Uterus (tissue), 4 donors: ENCODE measurements around the gene RFX4. TPM values are rescaled to one million over a fixed set of nuclear protein-coding genes. Genes with fewer than 3 reads are reported as not detected.

Source experiments
- DNase-seq, 2 donors: peaks; one replicate each; pipeline ENCODE4 v3.0.0-alpha.2; 2019 to 2020
- H3K27ac ChIP-seq, 2 donors: fragments of 200-600 bp; sonication (generic); 1 replicate in 1 of 2; 2 replicates in 1 of 2; pipeline ENCODE4 v1.5.1; 2016 to 2018
- H3K27me3 ChIP-seq, 2 donors: fragments of 200-600 bp; sonication (generic); one replicate each; pipeline ENCODE4 v1.5.1; 2018 to 2019; ENCODE audit warnings: control low read depth in 1 of 2
- H3K36me3 ChIP-seq, 2 donors: fragments of 200-600 bp; sonication (generic); one replicate each; pipeline ENCODE4 v1.5.1; 2019; ENCODE audit warnings: control low read depth in 1 of 2
- H3K4me1 ChIP-seq, 2 donors: fragments of 200-600 bp; sonication (generic); one replicate each; pipeline ENCODE4 v1.5.1; 2018 to 2019; ENCODE audit warnings: control low read depth in 1 of 2
- H3K4me3 ChIP-seq, 2 donors: fragments of 200-600 bp; sonication (generic); 1 replicate in 1 of 2; 2 replicates in 1 of 2; pipeline ENCODE4 v1.5.1; 2018 to 2019; ENCODE audit warnings: mild to moderate bottlenecking in 1 of 2
- H3K9me3 ChIP-seq, 2 donors: fragments of 200-600 bp; sonication (generic); one replicate each; pipeline ENCODE4 v1.5.1; 2019; ENCODE audit warnings: control low read depth in 1 of 2
- POLR2A ChIP-seq, 2 donors: fragments of 450-650 bp; IDR thresholded peaks; one replicate each; pipeline ENCODE4 v1.6.1; 2016; ENCODE audit warnings: antibody characterized with exemption in 2 of 2, mild to moderate bottlenecking in 1 of 2, moderate library complexity in 1 of 2
- intact Hi-C: fragments of 100-400 bp; cut with DNase I; formaldehyde crosslinking; loops from one replicate; pipeline ENCODE4 v1.15.1; 2023; ENCODE audit warnings: low total_unique reads
- total RNA-seq, 4 donors: library from RNA; depleted of rRNA in 3 of 4; stranded (reverse); fragments of >200 nt in 3 of 4; gene quantifications; one replicate each; pipeline versions ENCODE4 v1.1.0 to v1.2.4, GENCODE V29; 2014 to 2023
- TF ChIP-seq, protein P1 (sequence below), 4 experiments: fragments of 200-600 bp in 2 of 4; fragments of 450-650 bp in 2 of 4; sonication (generic) in 2 of 4; IDR thresholded peaks; one replicate each; pipeline ENCODE4 v1.5.1; 2016 to 2019; ENCODE audit warnings: antibody characterized with exemption in 4 of 4, mild to moderate bottlenecking in 2 of 4, moderate library complexity in 1 of 4
- donor health status: DM: yes; HTN: yes; CAD: no.

The RFX4 gene
- total RNA-seq, 4 donors from 2014 or later, result not detected

DNA sequence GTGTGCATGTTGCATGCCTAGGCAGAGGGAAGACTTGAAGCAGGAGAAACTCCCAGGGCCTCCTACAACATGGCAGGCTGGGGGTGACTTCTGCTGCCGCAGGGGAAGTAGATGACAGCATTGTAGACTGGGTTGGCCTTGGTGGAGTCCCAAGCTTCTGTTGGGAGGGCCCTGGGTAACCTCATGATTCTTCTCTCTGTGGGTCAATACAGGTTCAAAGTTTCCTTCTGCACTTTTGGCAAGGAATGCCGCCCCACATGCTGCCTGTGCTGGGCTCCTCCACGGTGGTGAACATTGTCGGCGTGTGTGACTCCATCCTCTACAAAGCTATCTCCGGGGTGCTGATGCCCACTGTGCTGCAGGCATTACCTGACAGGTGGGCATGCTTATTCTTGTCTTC, 113.3 kb downstream of the RFX4 start:
- intact Hi-C loops, result no loop called here
- Histone ChIP-seq H3K27ac (no peak overlapping the region), H3K9me3 (peaks cover 0 to 4% of the 10 kb centered on the region in 2 donors), H3K27me3 (no peaks in the 10 kb centered on the region), H3K4me3 (no peak overlapping the region), H3K4me1 (no peaks in the 10 kb centered on the region), H3K36me3 (no peaks in the 10 kb centered on the region)
- TF ChIP-seq, protein P1, sequence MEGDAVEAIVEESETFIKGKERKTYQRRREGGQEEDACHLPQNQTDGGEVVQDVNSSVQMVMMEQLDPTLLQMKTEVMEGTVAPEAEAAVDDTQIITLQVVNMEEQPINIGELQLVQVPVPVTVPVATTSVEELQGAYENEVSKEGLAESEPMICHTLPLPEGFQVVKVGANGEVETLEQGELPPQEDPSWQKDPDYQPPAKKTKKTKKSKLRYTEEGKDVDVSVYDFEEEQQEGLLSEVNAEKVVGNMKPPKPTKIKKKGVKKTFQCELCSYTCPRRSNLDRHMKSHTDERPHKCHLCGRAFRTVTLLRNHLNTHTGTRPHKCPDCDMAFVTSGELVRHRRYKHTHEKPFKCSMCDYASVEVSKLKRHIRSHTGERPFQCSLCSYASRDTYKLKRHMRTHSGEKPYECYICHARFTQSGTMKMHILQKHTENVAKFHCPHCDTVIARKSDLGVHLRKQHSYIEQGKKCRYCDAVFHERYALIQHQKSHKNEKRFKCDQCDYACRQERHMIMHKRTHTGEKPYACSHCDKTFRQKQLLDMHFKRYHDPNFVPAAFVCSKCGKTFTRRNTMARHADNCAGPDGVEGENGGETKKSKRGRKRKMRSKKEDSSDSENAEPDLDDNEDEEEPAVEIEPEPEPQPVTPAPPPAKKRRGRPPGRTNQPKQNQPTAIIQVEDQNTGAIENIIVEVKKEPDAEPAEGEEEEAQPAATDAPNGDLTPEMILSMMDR (IDR thresholded peaks at IDR 0.05), result no peak
- no peak for DNase-seq

DNA sequence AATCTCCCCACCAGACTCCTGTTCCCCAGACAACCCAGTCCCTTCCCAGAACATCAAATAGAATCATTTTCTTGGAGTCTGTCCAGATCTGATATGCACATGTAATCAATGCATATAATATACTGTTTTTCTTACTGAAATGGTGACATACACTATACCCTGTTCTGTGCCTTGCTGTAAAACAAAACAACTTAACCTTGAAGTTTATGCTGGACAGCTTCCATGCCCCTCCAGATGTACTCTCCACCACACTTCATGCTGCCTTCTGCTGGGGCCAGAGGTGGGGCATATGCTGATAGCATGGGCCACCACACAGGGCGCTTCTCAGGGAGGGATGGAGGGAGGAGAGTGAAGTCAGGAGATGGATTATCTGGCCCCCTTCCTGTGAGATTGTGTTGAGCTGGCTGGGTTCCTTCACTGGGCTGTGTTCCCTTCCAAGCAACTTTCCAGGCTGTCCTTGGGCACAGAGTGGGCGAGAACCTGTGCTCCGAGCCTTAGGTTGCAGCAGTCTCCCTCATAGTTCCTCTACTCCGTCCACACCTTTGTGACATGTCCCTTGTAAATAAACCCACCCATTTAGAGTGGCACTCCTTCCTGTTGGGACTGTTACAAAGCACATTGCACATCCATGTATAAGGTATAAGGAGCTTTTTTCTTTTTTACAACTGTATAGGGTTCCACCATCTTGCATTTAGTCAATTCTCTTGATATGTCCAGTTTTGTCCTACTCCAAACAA, 114.0 kb downstream of the RFX4 start:
- no peaks in the 10 kb centered on the region for H3K4me1 ChIP-seq
- peaks cover 0 to 4% of the 10 kb centered on the region in 2 donors for H3K9me3 ChIP-seq
- H3K27ac ChIP-seq, result no peak overlapping the region
- no peaks in the 10 kb centered on the region for H3K27me3 ChIP-seq
- intact Hi-C loops, result no loop called here
- H3K36me3 ChIP-seq, result no peaks in the 10 kb centered on the region
- no peak for DNase-seq
- no peak for TF ChIP-seq POLR2A (IDR thresholded peaks at IDR 0.05)
- TF ChIP-seq, protein P1 (IDR thresholded peaks at IDR 0.05), result no peak
- H3K4me3 ChIP-seq, result no peak overlapping the region

DNA sequence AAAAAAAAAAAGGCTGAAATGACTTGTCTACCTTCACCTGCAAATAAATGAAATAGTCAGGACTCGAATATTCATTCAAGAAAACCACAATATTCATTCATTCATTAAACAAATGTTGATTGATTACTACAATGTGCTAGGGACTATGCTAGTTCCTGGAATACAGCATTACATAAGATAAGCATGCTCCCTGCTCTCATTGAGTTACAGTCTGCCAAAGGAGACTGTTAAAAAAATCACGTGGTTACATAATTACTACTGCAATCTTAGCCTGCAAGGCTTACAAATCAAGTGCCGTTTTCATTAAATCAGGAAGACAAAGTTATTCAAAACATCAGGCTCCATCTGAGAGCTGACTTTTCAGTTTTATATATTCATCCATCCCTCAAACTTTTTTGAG, 121.3 kb downstream of the RFX4 start:
- no peaks in the 10 kb centered on the region for H3K36me3 ChIP-seq
- TF ChIP-seq, protein P1 (IDR thresholded peaks at IDR 0.05), result no peak
- no peak for TF ChIP-seq POLR2A (IDR thresholded peaks at IDR 0.05)

DNA sequence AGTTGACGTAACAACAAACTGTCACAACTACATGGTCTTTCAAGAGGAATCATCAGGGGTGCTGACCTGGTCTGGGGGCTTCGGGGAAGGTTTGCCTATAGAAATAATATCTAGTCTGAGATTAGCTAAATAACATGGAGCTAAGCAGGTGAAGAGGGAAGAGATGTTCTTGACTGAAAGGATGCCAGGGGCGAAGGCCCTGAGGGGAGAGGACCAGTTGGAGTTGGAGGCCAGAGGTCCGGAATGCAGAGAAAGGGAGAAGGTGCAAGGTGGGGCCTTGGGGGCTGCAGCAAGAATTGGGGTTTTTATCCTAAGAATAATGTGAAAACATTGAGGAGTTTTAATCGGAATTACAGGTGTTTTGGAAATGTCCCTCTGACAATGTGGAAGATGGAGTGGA, 123.2 kb downstream of the RFX4 start:
- intact Hi-C loops, result no loop called here

More for the DNA sequence above, 121.3 kb downstream of the RFX4 start:
- Histone ChIP-seq H3K27me3 (no peaks in the 10 kb centered on the region), H3K4me1 (no peaks in the 10 kb centered on the region), H3K9me3 (no peaks in the 10 kb centered on the region), H3K4me3 (no peak overlapping the region), H3K27ac (no peak overlapping the region)
- DNase-seq, result no peak
- intact Hi-C loops, result no loop called here

DNA sequence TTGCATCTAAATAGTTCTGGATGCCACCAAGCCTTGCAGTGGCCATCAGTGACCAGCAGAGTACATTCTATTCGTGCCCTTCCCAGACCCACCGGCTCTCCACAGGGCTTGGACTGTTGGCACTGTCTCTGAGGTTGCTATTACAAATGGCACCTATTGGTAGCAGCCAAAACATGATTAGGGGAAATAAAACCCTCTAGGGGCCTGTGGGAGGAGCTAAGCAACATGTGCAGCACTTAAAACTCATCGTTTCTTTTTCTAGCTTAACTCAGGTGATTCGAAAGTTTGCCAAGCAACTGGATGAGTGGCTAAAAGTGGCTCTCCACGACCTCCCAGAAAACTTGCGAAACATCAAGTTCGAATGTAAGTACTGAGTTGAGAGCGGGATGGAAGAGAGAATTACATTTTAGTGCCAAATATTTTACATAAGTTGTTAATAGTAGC, 126.3 kb downstream of the RFX4 start:
- TF ChIP-seq POLR2A (IDR thresholded peaks at IDR 0.05), result no peak
- TF ChIP-seq, protein P1 (IDR thresholded peaks at IDR 0.05), result no peak
- H3K27ac ChIP-seq, result no peak overlapping the region
- H3K9me3 ChIP-seq, result no peaks in the 10 kb centered on the region
- DNase-seq, result no peak
- H3K36me3 ChIP-seq, result no peaks in the 10 kb centered on the region
- no peaks in the 10 kb centered on the region for H3K4me1 ChIP-seq
- no peak overlapping the region for H3K4me3 ChIP-seq
- intact Hi-C loops, result no loop called here
- H3K27me3 ChIP-seq, result no peaks in the 10 kb centered on the region

More for the DNA sequence above, 123.2 kb downstream of the RFX4 start:
- H3K4me1 ChIP-seq, result no peaks in the 10 kb centered on the region
- H3K4me3 ChIP-seq, result no peak overlapping the region
- DNase-seq, result no peak
- no peaks in the 10 kb centered on the region for H3K9me3 ChIP-seq
- TF ChIP-seq POLR2A (IDR thresholded peaks at IDR 0.05), result no peak
- TF ChIP-seq, protein P1 (IDR thresholded peaks at IDR 0.05), result no peak
- H3K27me3 ChIP-seq, result no peaks in the 10 kb centered on the region
- no peak overlapping the region for H3K27ac ChIP-seq
- H3K36me3 ChIP-seq, result no peaks in the 10 kb centered on the region
